GM12801 (cell line): ENCODE measurements around the gene TMC5.

Experiments
- TF ChIP-seq, protein P1 (sequence below): IDR thresholded peaks from one replicate; pipeline ENCODE4 v1.5.1; 2011; ENCODE audit warnings: control low read depth; ENCODE audit not compliant: insufficient read length; ENCODE audit errors: extremely low read depth

Gene TMC5

DNA sequence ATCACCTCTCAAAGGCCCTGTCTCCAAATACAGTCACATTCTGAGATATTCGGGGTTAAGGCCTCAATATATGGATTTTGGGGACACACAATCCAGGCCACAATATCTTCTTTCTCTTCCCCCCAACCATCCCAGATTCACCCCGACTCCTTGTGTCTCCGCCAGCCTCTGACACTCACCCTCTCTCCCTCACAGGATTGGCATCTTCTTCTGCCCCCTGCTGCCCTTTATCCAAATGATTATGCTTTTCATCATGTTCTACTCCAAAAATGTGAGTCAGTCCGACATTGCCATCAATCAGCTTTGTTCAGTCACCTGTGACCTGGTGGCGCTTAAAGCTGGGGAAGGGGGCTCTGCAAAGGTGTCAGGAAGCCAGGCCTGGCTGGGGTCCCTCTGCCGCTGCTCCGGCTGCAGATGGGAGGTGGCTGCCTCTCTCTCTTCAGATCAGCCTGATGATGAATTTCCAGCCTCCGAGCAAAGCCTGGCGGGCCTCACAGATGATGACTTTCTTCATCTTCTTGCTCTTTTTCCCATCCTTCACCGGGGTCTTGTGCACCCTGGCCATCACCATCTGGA is 69.2 kb downstream of the TMC5 start:
- TF ChIP-seq, protein P1, sequence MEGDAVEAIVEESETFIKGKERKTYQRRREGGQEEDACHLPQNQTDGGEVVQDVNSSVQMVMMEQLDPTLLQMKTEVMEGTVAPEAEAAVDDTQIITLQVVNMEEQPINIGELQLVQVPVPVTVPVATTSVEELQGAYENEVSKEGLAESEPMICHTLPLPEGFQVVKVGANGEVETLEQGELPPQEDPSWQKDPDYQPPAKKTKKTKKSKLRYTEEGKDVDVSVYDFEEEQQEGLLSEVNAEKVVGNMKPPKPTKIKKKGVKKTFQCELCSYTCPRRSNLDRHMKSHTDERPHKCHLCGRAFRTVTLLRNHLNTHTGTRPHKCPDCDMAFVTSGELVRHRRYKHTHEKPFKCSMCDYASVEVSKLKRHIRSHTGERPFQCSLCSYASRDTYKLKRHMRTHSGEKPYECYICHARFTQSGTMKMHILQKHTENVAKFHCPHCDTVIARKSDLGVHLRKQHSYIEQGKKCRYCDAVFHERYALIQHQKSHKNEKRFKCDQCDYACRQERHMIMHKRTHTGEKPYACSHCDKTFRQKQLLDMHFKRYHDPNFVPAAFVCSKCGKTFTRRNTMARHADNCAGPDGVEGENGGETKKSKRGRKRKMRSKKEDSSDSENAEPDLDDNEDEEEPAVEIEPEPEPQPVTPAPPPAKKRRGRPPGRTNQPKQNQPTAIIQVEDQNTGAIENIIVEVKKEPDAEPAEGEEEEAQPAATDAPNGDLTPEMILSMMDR: no peak

DNA sequence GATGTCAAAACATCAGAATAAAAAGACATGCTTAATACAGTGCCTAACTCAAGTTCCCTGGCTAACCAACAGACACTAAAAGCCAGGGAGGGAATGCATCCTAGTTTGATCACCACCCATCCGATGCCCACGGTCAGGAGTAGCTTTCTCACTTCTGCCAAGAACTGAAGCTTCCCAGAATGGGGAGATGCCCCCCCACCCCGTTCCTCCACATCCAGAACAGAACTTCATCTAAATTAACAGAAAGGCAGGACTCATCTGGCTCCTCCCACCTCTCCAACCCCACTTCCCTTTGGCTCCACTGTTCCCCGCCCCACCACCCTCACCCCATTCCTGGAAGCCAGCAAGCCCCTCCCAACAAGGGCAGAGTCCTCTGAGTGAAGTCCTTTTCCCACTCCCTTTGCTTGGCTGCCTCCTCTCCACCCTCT is 70.5 kb downstream of the TMC5 start:
- TF ChIP-seq, protein P1: no peak

DNA sequence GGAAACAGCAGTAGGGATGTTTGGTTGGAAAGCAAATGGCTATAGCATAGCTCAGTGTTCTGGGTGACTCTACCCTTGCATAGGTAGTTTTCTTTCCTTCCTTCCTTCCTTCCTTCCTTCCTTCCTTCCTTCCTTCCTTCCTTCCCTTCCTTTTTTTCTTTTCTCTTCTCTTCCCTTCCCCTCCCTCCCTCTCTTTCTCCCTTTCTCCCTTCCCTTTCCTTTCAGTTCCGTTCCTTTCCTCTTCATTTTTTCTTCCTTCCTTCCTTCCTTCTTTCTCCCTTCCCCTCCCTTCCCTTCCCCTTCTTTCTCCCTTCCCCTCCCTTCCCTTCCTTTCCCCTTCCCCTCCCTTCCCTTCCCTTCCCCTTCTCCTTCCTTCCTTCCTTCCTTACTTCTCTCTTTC is 72.9 kb downstream of the TMC5 start:
- TF ChIP-seq, protein P1: no peak

DNA sequence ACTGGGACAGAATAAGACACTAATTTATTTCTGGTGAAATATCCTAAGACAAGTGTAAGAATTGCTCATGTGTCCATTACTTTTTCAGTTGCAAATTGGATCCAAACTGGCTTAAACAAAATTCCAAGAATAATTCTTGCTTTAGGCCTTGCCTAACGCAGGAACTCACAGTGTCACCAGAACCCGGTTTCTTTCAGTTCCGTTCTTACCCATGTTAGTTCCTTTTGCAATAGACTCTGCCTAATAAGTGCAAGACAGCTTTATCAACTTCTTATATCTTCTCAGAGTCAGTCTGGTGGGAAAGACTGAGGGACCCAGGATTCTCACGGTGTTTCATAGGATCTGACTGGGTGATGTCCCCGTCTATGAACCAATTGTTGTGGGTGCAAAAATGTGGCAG is 79.5 kb downstream of the TMC5 start:
- TF ChIP-seq, protein P1: no peak

DNA sequence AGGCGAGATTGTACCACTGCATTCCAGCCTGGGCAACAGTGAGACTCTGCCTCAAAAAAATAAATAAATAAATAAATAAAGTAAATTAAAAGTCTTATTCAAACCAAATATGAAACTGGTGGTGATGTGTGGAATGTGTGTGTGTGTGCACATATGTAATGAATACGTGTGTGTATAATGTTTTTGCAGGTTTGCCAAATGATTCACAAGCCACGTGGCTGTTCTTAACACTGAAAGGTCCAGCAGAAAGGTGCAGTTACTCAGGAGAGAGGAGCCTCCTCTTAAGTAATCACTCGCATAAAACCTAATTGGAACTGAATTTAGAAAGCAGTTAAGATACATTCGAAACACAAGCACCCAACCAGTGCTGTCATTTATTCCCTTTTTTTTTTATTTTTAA is 81.3 kb downstream of the TMC5 start:
- TF ChIP-seq, protein P1: no peak

DNA sequence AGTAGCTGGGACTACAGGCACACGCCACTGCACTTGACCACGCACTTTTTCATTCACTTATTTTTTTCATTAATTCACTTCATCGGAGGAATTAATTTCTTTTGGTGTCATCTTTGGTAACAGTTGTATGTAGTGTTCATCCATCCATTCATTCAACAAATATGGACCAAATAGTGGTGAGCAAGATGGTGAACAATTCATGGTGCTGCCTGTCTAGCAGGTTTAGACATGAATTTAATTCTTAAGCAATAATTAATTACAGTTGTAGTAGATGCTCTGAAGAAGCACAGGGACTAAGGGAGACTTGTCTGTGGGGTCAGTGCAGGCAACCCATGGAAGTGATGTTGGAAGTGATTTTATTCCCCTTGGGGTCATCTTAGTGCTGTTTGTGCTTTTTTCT is 81.8 kb downstream of the TMC5 start:
- TF ChIP-seq, protein P1: no peak

DNA sequence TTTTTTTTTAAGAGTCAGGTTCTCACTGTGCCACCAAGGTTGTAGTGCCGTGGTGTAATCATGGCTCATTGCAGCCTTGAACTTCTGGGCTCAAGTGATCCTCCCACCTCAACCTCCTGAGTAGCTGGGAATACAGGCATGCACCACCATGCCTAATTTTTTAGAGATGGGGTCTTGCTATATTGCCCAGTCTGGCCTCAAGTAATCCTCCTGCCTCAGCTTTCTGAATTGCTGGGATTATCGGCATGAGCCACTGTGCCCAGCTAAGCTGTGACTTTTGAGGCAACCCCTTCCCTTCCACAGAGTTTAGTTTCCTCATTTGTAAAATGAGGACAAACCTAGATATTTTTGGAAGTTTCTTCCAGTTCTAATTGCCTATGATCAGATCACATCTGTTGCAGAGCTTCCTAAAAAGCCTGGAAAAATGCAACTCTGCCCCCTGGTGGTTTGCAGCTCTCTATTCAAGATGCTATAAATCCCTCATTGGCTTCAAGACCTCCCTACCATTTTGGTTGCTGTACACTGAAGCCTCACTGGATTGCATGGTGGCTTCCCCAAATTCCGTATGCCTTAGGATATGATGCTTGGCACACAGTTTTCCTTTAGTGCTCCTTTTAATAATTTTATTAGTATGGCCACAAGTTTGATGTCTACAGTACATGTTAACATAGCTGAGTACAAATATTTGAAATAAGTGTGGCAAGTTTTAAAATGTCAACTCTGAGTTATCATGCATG is 84.9 kb downstream of the TMC5 start:
- TF ChIP-seq, protein P1: no peak
